ENCODE measurements around the gene MRPL52.
"Not testable (repeated sequence)": the region's sequence is repeated elsewhere in the genome, so short reads cannot be mapped to it uniquely, and the experiment has no call there.

Gene MRPL52

GRCh38 chr14:22852940-22853767 is 23.5 kb downstream of the MRPL52 start:
- Mint-ChIP-seq H3K4me1 (peaks cover 30% of the 10 kb centered on the region), H3K9me3 (no peaks in the 10 kb centered on the region), H3K27ac (peak overlapping the region; percentile 92), H3K36me3 (peaks cover 4% of the 10 kb centered on the region), H3K4me3 (peak overlapping the region; percentile 77)
- peak; percentile 84 for ATAC-seq
- DNase-seq (ENCODE audit: low spot score in 2 of 2), result peak; percentile 99

- not testable (repeated sequence) for DNase-seq (ENCODE audit: low spot score in 2 of 2); H3K27ac Mint-ChIP-seq; H3K9me3 Mint-ChIP-seq; H3K36me3 Mint-ChIP-seq; ATAC-seq; H3K4me3 Mint-ChIP-seq
- peaks cover 36% of the 10 kb centered on the region for H3K4me1 Mint-ChIP-seq
Measured at GRCh38 chr14:22854296-22854695, 24.6 kb downstream of the MRPL52 start.

GRCh38 chr14:22854963-22855724 is 25.5 kb downstream of the MRPL52 start:
- H3K36me3 Mint-ChIP-seq, result peaks cover 7% of the 10 kb centered on the region
- no peaks in the 10 kb centered on the region for H3K9me3 Mint-ChIP-seq
- H3K4me1 Mint-ChIP-seq, result peaks cover 36% of the 10 kb centered on the region
- no peak overlapping the region for H3K27ac Mint-ChIP-seq
- DNase-seq (ENCODE audit: low spot score in 2 of 2) (no peak), ATAC-seq (no peak)
- no peak overlapping the region for H3K4me3 Mint-ChIP-seq

GRCh38 chr14:22856428-22856827 is 26.7 kb downstream of the MRPL52 start:
- Mint-ChIP-seq H3K4me3 (no peak overlapping the region), H3K27ac (no peak overlapping the region), H3K36me3 (peaks cover 7% of the 10 kb centered on the region), H3K9me3 (no peaks in the 10 kb centered on the region), H3K4me1 (peaks cover 29% of the 10 kb centered on the region)
- ATAC-seq (no peak), DNase-seq (ENCODE audit: low spot score in 2 of 2) (no peak)

GRCh38 chr14:22860377-22860776 is 30.7 kb downstream of the MRPL52 start:
- H3K27ac Mint-ChIP-seq; H3K9me3 Mint-ChIP-seq; DNase-seq (ENCODE audit: low spot score in 2 of 2); H3K36me3 Mint-ChIP-seq; ATAC-seq; H3K4me3 Mint-ChIP-seq: not testable (repeated sequence)
- peaks cover 16% of the 10 kb centered on the region for H3K4me1 Mint-ChIP-seq

GRCh38 chr14:22861651-22862050 is 32.0 kb downstream of the MRPL52 start:
- no peak for DNase-seq (ENCODE audit: low spot score in 2 of 2)
- Mint-ChIP-seq H3K27ac (no peak overlapping the region), H3K36me3 (peaks cover 7% of the 10 kb centered on the region), H3K4me3 (no peak overlapping the region), H3K9me3 (no peaks in the 10 kb centered on the region), H3K4me1 (peaks cover 16% of the 10 kb centered on the region)
- ATAC-seq, result no peak

- H3K4me1 Mint-ChIP-seq, result no peaks in the 10 kb centered on the region
- DNase-seq (ENCODE audit: low spot score in 2 of 2) (no peak), ATAC-seq (no peak)
- no peaks in the 10 kb centered on the region for H3K36me3 Mint-ChIP-seq
- no peaks in the 10 kb centered on the region for H3K9me3 Mint-ChIP-seq
- no peak overlapping the region for H3K27ac Mint-ChIP-seq
- no peak overlapping the region for H3K4me3 Mint-ChIP-seq
Measured at GRCh38 chr14:22864979-22865378, 35.3 kb downstream of the MRPL52 start.

GRCh38 chr14:22865424-22866405 is 36.0 kb downstream of the MRPL52 start:
- H3K9me3 Mint-ChIP-seq, result no peaks in the 10 kb centered on the region
- H3K36me3 Mint-ChIP-seq, result no peaks in the 10 kb centered on the region
- H3K27ac Mint-ChIP-seq, result peak overlapping the region; percentile 38
- no peak for ATAC-seq
- DNase-seq (ENCODE audit: low spot score in 2 of 2), result no peak
- no peak overlapping the region for H3K4me3 Mint-ChIP-seq
- peaks cover 7% of the 10 kb centered on the region for H3K4me1 Mint-ChIP-seq

- Mint-ChIP-seq H3K36me3 (no peaks in the 10 kb centered on the region), H3K4me3 (no peak overlapping the region), H3K27ac (peak overlapping the region; percentile 38), H3K4me1 (peaks cover 15% of the 10 kb centered on the region), H3K9me3 (no peaks in the 10 kb centered on the region)
- DNase-seq (ENCODE audit: low spot score in 2 of 2) (no peak), ATAC-seq (no peak)
Measured at GRCh38 chr14:22866874-22867273, 37.2 kb downstream of the MRPL52 start.

GRCh38 chr14:22870811-22871223 is 41.1 kb downstream of the MRPL52 start:
- Mint-ChIP-seq H3K9me3 (no peaks in the 10 kb centered on the region), H3K4me1 (peaks cover 35% of the 10 kb centered on the region), H3K27ac (peak overlapping the region; percentile 97), H3K4me3 (peak overlapping the region; percentile 80), H3K36me3 (peaks cover 36% of the 10 kb centered on the region)
- peak; percentile 72 for ATAC-seq
- DNase-seq (ENCODE audit: low spot score in 2 of 2), result no peak

GRCh38 chr14:22871224-22872032 is 41.7 kb downstream of the MRPL52 start, which contains the start of gene LRP10:
LRP10 (plus strand) TSS chr14:22871740; CDS start chr14:22872304, 564 bp downstream.
- H3K4me1 Mint-ChIP-seq, result peaks cover 35% of the 10 kb centered on the region
- DNase-seq (ENCODE audit: low spot score in 2 of 2) (peak; percentile 62 to 93), ATAC-seq (peak; percentile 89)
- H3K27ac Mint-ChIP-seq, result peak within 1 kb of the TSS; percentile 97
- peak within 1 kb of the TSS; percentile 80 for H3K4me3 Mint-ChIP-seq
- peaks cover 42% of the 10 kb centered on the region for H3K36me3 Mint-ChIP-seq
- H3K9me3 Mint-ChIP-seq, result no peaks in the 10 kb centered on the region

- Mint-ChIP-seq H3K4me3 (peak overlapping the region; percentile 80), H3K27ac (peak overlapping the region; percentile 97), H3K4me1 (peaks cover 35% of the 10 kb centered on the region), H3K9me3 (no peaks in the 10 kb centered on the region), H3K36me3 (peaks cover 50% of the 10 kb centered on the region)
- ATAC-seq (peak; percentile 32), DNase-seq (ENCODE audit: low spot score in 2 of 2) (peak; percentile 61 to 87)
Measured at GRCh38 chr14:22872033-22872832, 42.5 kb downstream of the MRPL52 start.

GRCh38 chr14:22872833-22873520 is 43.3 kb downstream of the MRPL52 start:
- H3K4me3 Mint-ChIP-seq, result peak overlapping the region; percentile 80
- peak overlapping the region; percentile 97 for H3K27ac Mint-ChIP-seq
- no peak for DNase-seq (ENCODE audit: low spot score in 2 of 2)
- ATAC-seq, result no peak
- peaks cover 35% of the 10 kb centered on the region for H3K4me1 Mint-ChIP-seq
- peaks cover 58% of the 10 kb centered on the region for H3K36me3 Mint-ChIP-seq
- no peaks in the 10 kb centered on the region for H3K9me3 Mint-ChIP-seq
